ENCODE data around the gene LDLRAD1.
"Not testable (repeated sequence)": the region's sequence is repeated elsewhere in the genome, so short reads cannot be mapped to it uniquely, and the experiment has no call there.

Gene LDLRAD1

GRCh38 chr1:54017979-54018378 lies at the start of gene LDLRAD1:
Gene LDLRAD1, minus strand, starts transcription at chr1:54018186. Its CDS starts 74 bp downstream, at chr1:54018112.
- no peak for DNase-seq

- no peak for DNase-seq
Observed at GRCh38 chr1:54064299-54064698, 46.3 kb upstream of the LDLRAD1 start.

GRCh38 chr1:54054438-54054749 lies 36.4 kb upstream of the LDLRAD1 start:
- peak in 1 of 2 donors; percentile 10 for DNase-seq

GRCh38 chr1:54053745-54054437 lies 35.9 kb upstream of the LDLRAD1 start:
- DNase-seq, result no peak

GRCh38 chr1:54052934-54053744 lies 35.2 kb upstream of the LDLRAD1 start, which contains the start of the genes TCEANC2 and TMEM59:
Gene TCEANC2, plus strand, starts transcription at chr1:54053608. Its CDS starts 815 bp downstream, at chr1:54054423.
Gene TMEM59, minus strand, starts transcription at chr1:54053204. Its CDS starts 16 bp downstream, at chr1:54053188.
- DNase-seq, result peak; percentile 98

- peak; percentile 18 to 53 for DNase-seq
Observed at GRCh38 chr1:54052431-54052933, 34.5 kb upstream of the LDLRAD1 start.

GRCh38 chr1:54051933-54052430 lies 34.0 kb upstream of the LDLRAD1 start:
- DNase-seq, result no peak

- not testable (repeated sequence) for DNase-seq
Observed at GRCh38 chr1:54050435-54050834, 32.4 kb upstream of the LDLRAD1 start.

- DNase-seq, result no peak
Observed at GRCh38 chr1:54047384-54048305, 29.7 kb upstream of the LDLRAD1 start.

GRCh38 chr1:54046671-54047383 lies 28.8 kb upstream of the LDLRAD1 start:
- no peak for DNase-seq

GRCh38 chr1:54045496-54045895 lies 27.5 kb upstream of the LDLRAD1 start:
- DNase-seq, result no peak

GRCh38 chr1:54041806-54042205 lies 23.8 kb upstream of the LDLRAD1 start:
- DNase-seq, result no peak

- DNase-seq, result no peak
Observed at GRCh38 chr1:54037476-54037875, 19.5 kb upstream of the LDLRAD1 start.

GRCh38 chr1:54028306-54029251 lies 10.6 kb upstream of the LDLRAD1 start:
- no peak for DNase-seq

GRCh38 chr1:54027848-54028247 lies 9.9 kb upstream of the LDLRAD1 start:
- DNase-seq, result no peak

GRCh38 chr1:54024811-54025210 lies 6.8 kb upstream of the LDLRAD1 start:
- DNase-seq, result not testable (repeated sequence)

- no peak for DNase-seq
Observed at GRCh38 chr1:54024358-54024757, 6.4 kb upstream of the LDLRAD1 start.

- DNase-seq, result not testable (repeated sequence)
Observed at GRCh38 chr1:54019562-54020176, 1.7 kb upstream of the LDLRAD1 start.

- DNase-seq, result no peak
Observed at GRCh38 chr1:54018635-54019034, 649 bp upstream of the LDLRAD1 start.

Data from CD4-positive, alpha-beta T cell treated with Interferon alpha-2 for 1 hour (primary cell).